Fibroblast of lung (primary cell): ENCODE data around the gene TAF11L12.
"Not testable (repeated sequence)": the region's sequence is repeated elsewhere in the genome, so short reads cannot be mapped to it uniquely, and the experiment has no call there.

Source experiments
- CTCF ChIP-seq, 2 donors: IDR thresholded peaks in 1 of 2; conservative IDR thresholded peaks in 1 of 2; 1 replicate in 1 of 2; 2 replicates in 1 of 2; pipeline ENCODE4 v1.5.1; 2011 to 2012; ENCODE audit warnings: low read length in 2 of 2, control low read depth in 1 of 2, inconsistent platforms in 1 of 2, low read depth in 1 of 2, mild to moderate bottlenecking in 1 of 2
- EZH2 ChIP-seq: IDR thresholded peaks from 2 replicates; pipeline ENCODE4 v1.5.1; 2012; ENCODE audit warnings: low read length, control low read depth, mild to moderate bottlenecking; ENCODE audit errors: missing control alignments

- TF ChIP-seq CTCF (conservative IDR thresholded peaks at IDR 0.05 in 1 of 2, IDR thresholded peaks at IDR 0.05 in 1 of 2; ENCODE audit: low read depth in 1 of 2, low read length in 2 of 2); EZH2: not testable (repeated sequence)
These were observed 2.7 kb upstream of the TAF11L12 start for GRCh38 chr5:17607461-17607860.
